ENCODE data around the gene DPYSL5. TPM values are rescaled to one million over a fixed set of nuclear protein-coding genes. Genes with fewer than 3 reads are reported as not detected.

The DPYSL5 gene
- total RNA-seq, 1 donor from 2014 or later = 2.8 TPM

DNA sequence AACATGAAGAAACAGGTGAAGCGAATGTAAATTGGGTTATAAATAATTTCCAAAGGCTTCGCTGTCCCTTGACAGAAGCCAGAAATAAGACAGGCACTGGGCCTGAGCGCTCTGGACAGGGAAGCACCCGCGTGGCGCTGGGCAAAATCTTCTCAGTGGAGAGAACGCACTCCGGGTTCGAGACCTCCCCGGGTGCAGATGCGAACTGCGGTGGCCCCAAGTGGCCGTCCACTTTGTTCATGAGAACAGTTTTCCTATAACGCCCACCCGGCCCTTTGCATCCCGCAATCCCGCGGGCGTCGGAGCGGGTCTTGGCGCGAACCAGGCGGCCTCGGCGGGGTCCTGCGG, 651 bp upstream of the DPYSL5 start:
- H3K9me3 Mint-ChIP-seq = no peaks in the 10 kb centered on the region
- no peak overlapping the region for H3K27ac Mint-ChIP-seq
- H3K4me1 Mint-ChIP-seq = peaks cover 14% of the 10 kb centered on the region
- TF ChIP-seq, protein P1, sequence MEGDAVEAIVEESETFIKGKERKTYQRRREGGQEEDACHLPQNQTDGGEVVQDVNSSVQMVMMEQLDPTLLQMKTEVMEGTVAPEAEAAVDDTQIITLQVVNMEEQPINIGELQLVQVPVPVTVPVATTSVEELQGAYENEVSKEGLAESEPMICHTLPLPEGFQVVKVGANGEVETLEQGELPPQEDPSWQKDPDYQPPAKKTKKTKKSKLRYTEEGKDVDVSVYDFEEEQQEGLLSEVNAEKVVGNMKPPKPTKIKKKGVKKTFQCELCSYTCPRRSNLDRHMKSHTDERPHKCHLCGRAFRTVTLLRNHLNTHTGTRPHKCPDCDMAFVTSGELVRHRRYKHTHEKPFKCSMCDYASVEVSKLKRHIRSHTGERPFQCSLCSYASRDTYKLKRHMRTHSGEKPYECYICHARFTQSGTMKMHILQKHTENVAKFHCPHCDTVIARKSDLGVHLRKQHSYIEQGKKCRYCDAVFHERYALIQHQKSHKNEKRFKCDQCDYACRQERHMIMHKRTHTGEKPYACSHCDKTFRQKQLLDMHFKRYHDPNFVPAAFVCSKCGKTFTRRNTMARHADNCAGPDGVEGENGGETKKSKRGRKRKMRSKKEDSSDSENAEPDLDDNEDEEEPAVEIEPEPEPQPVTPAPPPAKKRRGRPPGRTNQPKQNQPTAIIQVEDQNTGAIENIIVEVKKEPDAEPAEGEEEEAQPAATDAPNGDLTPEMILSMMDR (IDR thresholded peaks at IDR 0.05; ENCODE audit: unreplicated experiment) = no peak
- H3K36me3 Mint-ChIP-seq = no peaks in the 10 kb centered on the region
- peaks cover 77% of the 10 kb centered on the region for H3K27me3 Mint-ChIP-seq (ENCODE audit: low read depth)
- DNase-seq (ENCODE audit: low spot score in 2 of 2, unreplicated experiment in 2 of 2) = no peak
- peak overlapping the region; percentile 66 for H3K4me3 Mint-ChIP-seq

DNA sequence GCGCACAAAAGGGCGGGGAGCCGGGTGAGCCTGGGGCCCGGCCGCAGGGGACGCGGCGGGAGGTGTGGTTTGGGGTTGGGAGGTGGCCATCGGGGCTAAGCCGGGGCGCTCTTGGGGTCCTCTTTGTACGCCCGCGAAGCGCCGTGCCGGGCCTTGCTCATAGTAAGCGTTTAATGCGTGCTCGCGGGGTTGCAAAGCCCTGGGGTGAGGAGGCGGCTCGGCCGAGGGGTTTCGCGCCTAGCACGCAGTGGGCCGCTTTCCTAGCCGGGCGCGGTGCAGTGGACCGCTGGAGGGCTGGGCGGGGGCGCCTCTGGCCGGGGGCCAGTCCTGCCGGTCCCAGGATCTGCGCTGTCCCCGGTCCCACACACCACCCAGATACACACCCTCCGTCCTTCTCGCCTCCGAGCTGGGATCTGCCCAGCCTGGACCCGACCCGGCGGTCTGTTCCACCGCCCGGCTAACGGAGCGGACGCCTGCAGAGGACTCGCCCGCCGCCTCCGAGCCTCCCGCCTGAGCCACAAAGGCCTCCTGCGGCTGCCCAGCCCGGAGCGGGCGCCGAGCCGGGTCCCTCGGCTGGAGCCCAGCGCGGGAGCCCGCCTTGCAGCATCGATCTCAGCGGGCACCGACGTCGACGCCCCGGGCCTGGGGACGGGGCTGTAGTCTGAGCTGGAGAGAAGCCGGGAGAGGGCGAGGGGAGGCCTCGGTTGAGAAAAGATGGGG, 564 bp downstream of the DPYSL5 start:
- Mint-ChIP-seq H3K4me1 (peaks cover 19% of the 10 kb centered on the region), H3K36me3 (no peaks in the 10 kb centered on the region), H3K9me3 (no peaks in the 10 kb centered on the region), H3K27ac (no peak overlapping the region), H3K4me3 (peak overlapping the region; percentile 58), H3K27me3 (ENCODE audit: low read depth) (peaks cover 81% of the 10 kb centered on the region)
- DNase-seq (ENCODE audit: low spot score in 2 of 2, unreplicated experiment in 2 of 2) = peak in 1 of 2 experiments; percentile 57
- TF ChIP-seq, protein P1 (IDR thresholded peaks at IDR 0.05; ENCODE audit: unreplicated experiment) = no peak

DNA sequence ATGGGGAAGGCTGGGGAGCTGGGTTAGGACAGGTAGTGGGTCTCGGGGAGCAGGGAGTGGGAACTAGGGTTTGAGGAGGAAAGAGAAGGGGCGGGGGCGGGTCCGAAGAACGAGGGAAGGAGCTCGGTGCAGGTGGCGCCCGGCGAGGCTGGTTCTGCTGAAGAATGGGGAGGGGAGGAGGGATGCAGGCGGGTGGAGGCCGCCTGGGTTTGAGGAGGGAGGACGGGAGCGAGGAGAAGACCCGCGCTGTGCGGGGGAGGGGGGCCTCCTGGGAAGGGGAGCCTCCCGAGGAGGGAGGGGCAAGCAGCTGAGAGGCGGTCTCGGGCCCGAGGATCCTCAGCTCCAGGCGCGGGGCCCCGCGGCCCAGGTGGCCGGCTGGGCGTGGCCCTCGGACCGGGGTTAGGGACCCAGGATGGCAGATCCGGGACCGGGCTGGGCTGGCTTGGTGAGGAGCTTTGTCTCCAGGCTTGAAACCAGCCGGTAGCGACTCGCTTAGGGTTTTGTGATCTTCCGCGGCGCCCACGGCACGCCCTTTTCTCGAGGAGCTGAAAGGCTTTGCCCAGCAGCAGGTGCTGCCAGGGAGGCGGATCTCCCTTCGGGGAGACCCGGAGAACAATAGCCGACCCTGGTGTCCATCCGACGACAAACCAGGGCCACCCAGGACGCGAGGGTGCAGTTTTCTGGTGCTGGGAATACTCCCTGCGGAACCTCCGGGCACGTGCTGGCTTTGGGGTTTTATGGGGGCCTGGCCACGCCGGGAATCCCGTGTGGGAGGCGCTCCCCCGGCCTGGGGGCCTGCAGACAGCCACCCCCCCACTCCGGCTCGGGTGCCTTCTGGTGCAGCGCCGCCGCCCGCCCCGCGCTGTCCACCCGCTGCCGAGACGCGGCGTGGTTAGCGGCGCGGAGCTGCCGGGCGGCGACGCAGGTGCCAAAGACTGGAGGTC, 1.4 kb downstream of the DPYSL5 start:
- TF ChIP-seq, protein P1 (IDR thresholded peaks at IDR 0.05; ENCODE audit: unreplicated experiment) = no peak
- Mint-ChIP-seq H3K4me1 (peaks cover 19% of the 10 kb centered on the region), H3K4me3 (peak overlapping the region; percentile 58), H3K27me3 (ENCODE audit: low read depth) (peaks cover 87% of the 10 kb centered on the region), H3K27ac (no peak overlapping the region), H3K9me3 (no peaks in the 10 kb centered on the region), H3K36me3 (no peaks in the 10 kb centered on the region)
- DNase-seq (ENCODE audit: low spot score in 2 of 2, unreplicated experiment in 2 of 2) = no peak

DNA sequence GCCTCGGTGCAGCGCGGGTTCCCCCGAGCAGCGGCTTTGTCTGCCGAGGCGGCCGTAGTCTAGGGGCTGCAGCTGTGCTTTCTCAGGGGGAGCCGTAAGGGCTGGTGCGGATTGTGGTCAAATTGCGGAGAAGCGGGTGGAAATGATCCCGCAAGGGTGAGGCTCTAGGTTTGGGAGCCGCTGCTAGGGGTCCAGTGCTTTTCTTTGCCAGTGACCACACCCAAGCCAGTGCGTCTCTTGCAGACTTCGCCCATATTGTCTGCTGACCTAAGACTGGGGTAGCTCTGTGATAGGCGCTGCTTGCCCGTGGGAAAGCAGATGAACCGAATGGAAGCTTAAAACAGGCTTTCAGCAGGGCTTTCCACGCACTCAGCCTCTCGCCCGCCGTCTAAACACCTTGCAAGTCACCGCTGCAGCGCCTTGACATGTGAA, 2.1 kb downstream of the DPYSL5 start:
- DNase-seq (ENCODE audit: low spot score in 2 of 2, unreplicated experiment in 2 of 2) = no peak
- peaks cover 19% of the 10 kb centered on the region for H3K4me1 Mint-ChIP-seq
- peaks cover 87% of the 10 kb centered on the region for H3K27me3 Mint-ChIP-seq (ENCODE audit: low read depth)
- H3K36me3 Mint-ChIP-seq = no peaks in the 10 kb centered on the region
- H3K27ac Mint-ChIP-seq = no peak overlapping the region
- TF ChIP-seq, protein P1 (IDR thresholded peaks at IDR 0.05; ENCODE audit: unreplicated experiment) = no peak
- H3K4me3 Mint-ChIP-seq = peak overlapping the region; percentile 17
- H3K9me3 Mint-ChIP-seq = no peaks in the 10 kb centered on the region

DNA sequence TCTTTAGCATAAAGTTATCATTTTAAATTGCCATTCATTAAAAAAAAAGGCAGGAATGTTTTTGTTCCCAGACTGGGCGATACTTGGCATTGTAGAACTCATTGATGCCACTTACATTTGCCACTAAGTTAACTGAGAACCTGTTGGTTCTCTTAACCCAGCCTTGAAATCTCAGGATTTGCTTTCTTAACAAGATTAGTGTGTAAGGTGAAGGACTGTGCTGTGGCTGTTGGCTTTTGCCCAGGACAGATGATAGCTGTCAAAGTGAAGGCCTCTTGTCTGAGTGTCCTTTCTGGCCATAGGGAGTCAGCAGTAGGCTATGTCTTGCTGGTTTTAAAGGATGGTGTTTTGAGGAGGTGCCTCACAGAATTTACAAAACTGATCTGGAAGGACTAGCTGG, 2.6 kb downstream of the DPYSL5 start:
- Mint-ChIP-seq H3K27me3 (ENCODE audit: low read depth) (peaks cover 86% of the 10 kb centered on the region), H3K27ac (no peak overlapping the region), H3K9me3 (no peaks in the 10 kb centered on the region), H3K4me3 (no peak overlapping the region), H3K36me3 (no peaks in the 10 kb centered on the region), H3K4me1 (peaks cover 19% of the 10 kb centered on the region)
- TF ChIP-seq, protein P1 (IDR thresholded peaks at IDR 0.05; ENCODE audit: unreplicated experiment) = no peak
- DNase-seq (ENCODE audit: low spot score in 2 of 2, unreplicated experiment in 2 of 2) = no peak
